Mesodermal cell (in vitro differentiated cells): ENCODE data around the gene OR51B2.
"Not testable (repeated sequence)": the region's sequence is repeated elsewhere in the genome, so short reads cannot be mapped to it uniquely, and the experiment has no call there.

ENCODE experiments used
- H3K27ac ChIP-seq: 2 replicates; pipeline ENCODE4 v1.7.0; 2013; ENCODE audit warnings: mild to moderate bottlenecking, low read depth, low read length, moderate library complexity; ENCODE audit not compliant: severe bottlenecking
- H3K36me3 ChIP-seq: 2 replicates; pipeline ENCODE4 v1.7.1; 2013; ENCODE audit warnings: mild to moderate bottlenecking, low read length, moderate library complexity; ENCODE audit not compliant: control insufficient read depth, insufficient read depth
- H3K4me1 ChIP-seq: one replicate; pipeline ENCODE4 v1.7.1; 2013; ENCODE audit warnings: mild to moderate bottlenecking, low read length; ENCODE audit not compliant: insufficient read depth, control insufficient read depth, poor library complexity, severe bottlenecking
- H3K4me3 ChIP-seq: 2 replicates; pipeline ENCODE4 v1.7.0; 2013; ENCODE audit warnings: low read length, control low read depth, mild to moderate bottlenecking; ENCODE audit not compliant: insufficient read depth, poor library complexity, severe bottlenecking; ENCODE audit errors: extremely low read depth
- H3K9me3 ChIP-seq: 2 replicates; pipeline ENCODE4 v1.7.1; 2013; ENCODE audit warnings: mild to moderate bottlenecking, low read length, moderate library complexity; ENCODE audit not compliant: control insufficient read depth
- WGBS, 2 experiments: methylation state at CpG; one replicate each; pipeline ENCODE4 v1.1.5; 2013; ENCODE audit warnings: missing lambda C conversion rate in 2 of 2; ENCODE audit not compliant: insufficient coverage in 2 of 2; 5-methylcytosine and 5-hydroxymethylcytosine counted together

Gene OR51B2

GRCh38 chr11:5310423-5310822 lies 13.7 kb downstream of the OR51B2 start:
- no peak overlapping the region for H3K27ac ChIP-seq
- H3K4me1 ChIP-seq: no peaks in the 10 kb centered on the region
- no peak overlapping the region for H3K4me3 ChIP-seq
- H3K36me3 ChIP-seq: no peaks in the 10 kb centered on the region
- no CpG with 5 or more reads among the region's 1 CpG for WGBS, 2 experiments
- no peaks in the 10 kb centered on the region for H3K9me3 ChIP-seq

- no CpG with 5 or more reads among the region's 2 CpGs for WGBS, 2 experiments
- Histone ChIP-seq H3K4me3 (no peak overlapping the region), H3K4me1 (no peaks in the 10 kb centered on the region), H3K9me3 (no peaks in the 10 kb centered on the region), H3K36me3 (no peaks in the 10 kb centered on the region), H3K27ac (no peak overlapping the region)
Observed at GRCh38 chr11:5307256-5308019, 16.7 kb downstream of the OR51B2 start.

GRCh38 chr11:5304046-5304445 lies 20.1 kb downstream of the OR51B2 start:
- no CpG with 5 or more reads among the region's 1 CpG for WGBS, 2 experiments
- H3K27ac ChIP-seq: no peak overlapping the region
- no peak overlapping the region for H3K4me3 ChIP-seq
- no peaks in the 10 kb centered on the region for H3K36me3 ChIP-seq
- no peaks in the 10 kb centered on the region for H3K9me3 ChIP-seq
- no peaks in the 10 kb centered on the region for H3K4me1 ChIP-seq

GRCh38 chr11:5303626-5304025 lies 20.5 kb downstream of the OR51B2 start:
- H3K9me3 ChIP-seq: no peaks in the 10 kb centered on the region
- WGBS, 2 experiments: 100% methylated on average over 1 of the region's 5 CpGs; no CpG with 5 or more reads in 1 of the 2 experiments
- no peak overlapping the region for H3K27ac ChIP-seq
- no peaks in the 10 kb centered on the region for H3K36me3 ChIP-seq
- no peaks in the 10 kb centered on the region for H3K4me1 ChIP-seq
- no peak overlapping the region for H3K4me3 ChIP-seq

GRCh38 chr11:5301846-5302245 lies 22.3 kb downstream of the OR51B2 start, which contains the start of gene OR51B4:
TSS of gene OR51B4 (minus strand) at chr11:5301946. CDS start at chr11:5301946, 0 bp downstream.
- no peak within 1 kb of the TSS for H3K27ac ChIP-seq
- no peak within 1 kb of the TSS for H3K4me3 ChIP-seq
- H3K36me3 ChIP-seq: no peaks in the 10 kb centered on the region
- no peaks in the 10 kb centered on the region for H3K9me3 ChIP-seq
- WGBS, 2 experiments: 81 to 100% methylated on average over 2 of the region's 2 CpGs
- no peaks in the 10 kb centered on the region for H3K4me1 ChIP-seq

GRCh38 chr11:5300251-5300650 lies 23.8 kb downstream of the OR51B2 start:
- Histone ChIP-seq H3K4me3 (no peak overlapping the region), H3K4me1 (no peaks in the 10 kb centered on the region), H3K9me3 (no peaks in the 10 kb centered on the region), H3K36me3 (no peaks in the 10 kb centered on the region), H3K27ac (no peak overlapping the region)
- WGBS, 2 experiments: 95% methylated on average over 2 of the region's 3 CpGs; no CpG with 5 or more reads in 1 of the 2 experiments

GRCh38 chr11:5298451-5298850 lies 25.6 kb downstream of the OR51B2 start:
- WGBS, 2 experiments: 75 to 91% methylated on average over 1 of the region's 1 CpG
- H3K4me3 ChIP-seq: no peak overlapping the region
- no peaks in the 10 kb centered on the region for H3K4me1 ChIP-seq
- H3K9me3 ChIP-seq: no peaks in the 10 kb centered on the region
- no peak overlapping the region for H3K27ac ChIP-seq
- no peaks in the 10 kb centered on the region for H3K36me3 ChIP-seq

- 85% methylated on average over 2 of the region's 4 CpGs for WGBS, 2 experiments
- Histone ChIP-seq H3K4me1 (no peaks in the 10 kb centered on the region), H3K4me3 (no peak overlapping the region), H3K9me3 (no peaks in the 10 kb centered on the region), H3K27ac (no peak overlapping the region), H3K36me3 (no peaks in the 10 kb centered on the region)
Observed at GRCh38 chr11:5297721-5298323, 26.3 kb downstream of the OR51B2 start.

GRCh38 chr11:5294342-5294995 lies 29.6 kb downstream of the OR51B2 start:
- 95 to 96% methylated on average over 29 to 38 of the region's 41 CpGs for WGBS, 2 experiments

GRCh38 chr11:5293028-5293427 lies 31.1 kb downstream of the OR51B2 start:
- Histone ChIP-seq H3K36me3 (no peaks in the 10 kb centered on the region), H3K4me3 (no peak overlapping the region), H3K27ac (no peak overlapping the region), H3K9me3 (no peaks in the 10 kb centered on the region), H3K4me1 (no peaks in the 10 kb centered on the region)
- WGBS, 2 experiments: 86 to 99% methylated on average over 8 of the region's 8 CpGs

More at GRCh38 chr11:5294342-5294995, 29.6 kb downstream of the OR51B2 start:
- not testable (repeated sequence) for H3K27ac ChIP-seq, H3K4me1 ChIP-seq, H3K9me3 ChIP-seq, H3K36me3 ChIP-seq, H3K4me3 ChIP-seq
